Measurements from ENCODE around the gene ADGRD2. TPM values are rescaled to one million over a fixed set of nuclear protein-coding genes. Genes with fewer than 3 reads are reported as not detected.
"Not testable (repeated sequence)": the region's sequence is repeated elsewhere in the genome, so short reads cannot be mapped to it uniquely, and the experiment has no call there.

The ADGRD2 gene
- total and polyA plus RNA-seq, 5 donors: 0.05 to 0.29 (median 0.15) TPM; not detected in 2

DNA sequence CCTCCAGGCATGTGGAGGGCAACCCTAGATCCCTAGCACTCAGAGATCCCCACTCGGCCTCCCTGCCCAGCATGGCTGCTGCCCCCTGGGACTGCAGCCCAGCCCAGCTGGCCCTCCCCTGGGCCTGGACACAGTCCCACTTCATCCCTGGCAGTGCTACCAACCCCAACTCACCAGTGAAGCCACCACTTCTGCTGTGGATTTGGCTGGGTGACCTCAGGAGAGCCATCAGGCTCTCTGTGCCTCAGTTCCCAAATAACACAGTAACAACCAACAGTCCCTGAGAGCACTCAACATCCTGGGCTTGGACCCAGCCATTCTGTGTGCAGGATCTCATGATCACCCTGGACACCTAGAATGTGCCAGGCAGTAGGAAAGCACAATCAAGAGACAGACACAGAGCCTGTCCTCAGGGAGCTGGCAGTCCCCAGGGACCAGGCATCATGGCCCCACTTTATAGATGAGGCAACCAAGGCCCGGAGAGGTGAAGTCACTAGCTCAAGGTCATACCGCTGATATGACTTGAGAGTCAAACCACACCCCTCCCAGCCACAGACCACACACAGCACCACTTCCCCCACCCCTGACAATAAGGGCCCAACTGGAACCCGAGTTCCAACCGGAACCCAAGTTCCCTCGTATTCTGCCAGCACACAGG is 30.3 kb upstream of the ADGRD2 start:
- DNase-seq (no peak), ATAC-seq (no peak)
- Histone ChIP-seq H3K9me3 (ENCODE audit: control insufficient read depth, low read length) (no peaks in the 10 kb centered on the region), H3K27ac (ENCODE audit: low read length) (no peak overlapping the region), H3K4me3 (ENCODE audit: low read length) (no peak overlapping the region), H3K4me1 (ENCODE audit: control insufficient read depth, insufficient read depth, low read length) (no peaks in the 10 kb centered on the region), H3K27me3 (ENCODE audit: control insufficient read depth, insufficient read depth) (no peaks in the 10 kb centered on the region)
- intact Hi-C loops (cut with DNase I): loop anchor here (5.0 kb wide), 2 partner anchors 57 to 117 kb away; no protein-coding TSS in a partner anchor
- 67% methylated on average over 6 of the region's 6 CpGs for WGBS

GRCh38 chr9:124420991-124421543 is 29.2 kb upstream of the ADGRD2 start:
- 71% methylated on average over 7 of the region's 7 CpGs for WGBS
- H3K27me3 ChIP-seq (ENCODE audit: control insufficient read depth, insufficient read depth): no peaks in the 10 kb centered on the region
- no peaks in the 10 kb centered on the region for H3K9me3 ChIP-seq (ENCODE audit: control insufficient read depth, low read length)
- H3K27ac ChIP-seq (ENCODE audit: low read length): no peak overlapping the region
- no peaks in the 10 kb centered on the region for H3K4me1 ChIP-seq (ENCODE audit: control insufficient read depth, insufficient read depth, low read length)
- DNase-seq (no peak), ATAC-seq (no peak)
- no peak overlapping the region for H3K4me3 ChIP-seq (ENCODE audit: low read length)
- intact Hi-C loops (cut with DNase I): loop anchor here in 2 of 4 donors (5.0 kb wide), 2 partner anchors 56 to 116 kb away; no protein-coding TSS in a partner anchor

GRCh38 chr9:124423155-124423554 is 27.1 kb upstream of the ADGRD2 start:
- WGBS: 82% methylated on average over 5 of the region's 5 CpGs
- ATAC-seq (no peak), DNase-seq (no peak)
- Histone ChIP-seq H3K27me3 (ENCODE audit: control insufficient read depth, insufficient read depth) (no peaks in the 10 kb centered on the region), H3K4me1 (ENCODE audit: control insufficient read depth, insufficient read depth, low read length) (no peaks in the 10 kb centered on the region), H3K9me3 (ENCODE audit: control insufficient read depth, low read length) (no peaks in the 10 kb centered on the region), H3K4me3 (ENCODE audit: low read length) (no peak overlapping the region), H3K27ac (ENCODE audit: low read length) (no peak overlapping the region)
- intact Hi-C loops (cut with DNase I): loop anchor here in 2 of 4 donors (5.0 kb wide), 2 partner anchors 54 to 114 kb away; no protein-coding TSS in a partner anchor

DNA sequence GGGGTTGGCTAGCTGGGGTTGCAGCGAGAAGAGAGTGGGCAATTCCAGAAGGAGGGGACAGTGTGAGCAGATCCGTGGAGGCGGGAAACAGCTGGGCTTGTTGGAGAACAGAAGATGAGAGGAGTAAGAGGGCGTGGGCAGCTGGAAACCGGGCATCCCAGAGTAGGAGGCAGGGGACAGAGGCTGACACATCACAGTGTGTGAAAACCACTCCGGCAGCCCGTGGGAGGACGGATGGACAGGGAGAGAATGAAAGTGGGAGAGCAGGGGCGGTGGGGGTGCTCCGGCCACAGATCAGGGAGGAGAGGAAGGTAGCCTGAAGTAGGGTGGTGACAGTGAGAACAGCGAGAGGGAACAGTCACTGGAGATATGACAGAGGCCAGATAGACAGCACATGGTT is 26.7 kb upstream of the ADGRD2 start:
- intact Hi-C loops (cut with DNase I): loop anchor here in 2 of 4 donors (5.0 kb wide), 2 partner anchors 54 to 114 kb away; no protein-coding TSS in a partner anchor
- H3K4me3 ChIP-seq (ENCODE audit: low read length): no peak overlapping the region
- ATAC-seq (no peak), DNase-seq (no peak)
- no peaks in the 10 kb centered on the region for H3K9me3 ChIP-seq (ENCODE audit: control insufficient read depth, low read length)
- no peak overlapping the region for H3K27ac ChIP-seq (ENCODE audit: low read length)
- H3K4me1 ChIP-seq (ENCODE audit: control insufficient read depth, insufficient read depth, low read length): no peaks in the 10 kb centered on the region
- WGBS: 38% methylated on average over 11 of the region's 11 CpGs
- no peaks in the 10 kb centered on the region for H3K27me3 ChIP-seq (ENCODE audit: control insufficient read depth, insufficient read depth)

- intact Hi-C loops (cut with DNase I); H3K27me3 ChIP-seq (ENCODE audit: control insufficient read depth, insufficient read depth); H3K4me3 ChIP-seq (ENCODE audit: low read length); DNase-seq; H3K27ac ChIP-seq (ENCODE audit: low read length); H3K4me1 ChIP-seq (ENCODE audit: control insufficient read depth, insufficient read depth, low read length); ATAC-seq; H3K9me3 ChIP-seq (ENCODE audit: control insufficient read depth, low read length): not testable (repeated sequence)
- 90% methylated on average over 12 of the region's 12 CpGs for WGBS
Measured at GRCh38 chr9:124425733-124426132, 24.5 kb upstream of the ADGRD2 start.

DNA sequence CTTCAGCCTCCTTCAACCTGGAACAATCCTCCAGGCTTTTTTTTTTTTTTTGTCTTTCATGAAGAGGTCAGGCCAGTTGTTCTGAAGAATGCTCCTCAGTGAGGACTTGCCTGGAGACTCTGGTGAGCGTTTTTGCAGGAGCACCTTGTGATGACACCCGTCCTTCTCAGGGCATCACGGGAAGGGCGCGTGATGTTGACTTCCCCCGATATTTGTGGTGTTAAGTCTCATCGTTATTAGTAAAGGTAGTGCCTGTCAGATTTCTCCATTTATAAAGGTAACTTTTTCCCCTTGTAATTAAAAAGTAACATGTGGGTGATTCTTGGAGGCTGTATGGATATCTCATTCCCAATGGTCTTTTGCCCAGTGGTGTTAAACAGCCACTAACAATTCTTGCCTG is 23.9 kb upstream of the ADGRD2 start:
- H3K27ac ChIP-seq (ENCODE audit: low read length): no peak overlapping the region
- no peaks in the 10 kb centered on the region for H3K4me1 ChIP-seq (ENCODE audit: control insufficient read depth, insufficient read depth, low read length)
- 89% methylated on average over 7 of the region's 7 CpGs for WGBS
- no peak for ATAC-seq
- no peak overlapping the region for H3K4me3 ChIP-seq (ENCODE audit: low read length)
- DNase-seq: no peak
- H3K9me3 ChIP-seq (ENCODE audit: control insufficient read depth, low read length): no peaks in the 10 kb centered on the region
- intact Hi-C loops (cut with DNase I): no loop called here
- H3K27me3 ChIP-seq (ENCODE audit: control insufficient read depth, insufficient read depth): no peaks in the 10 kb centered on the region

- no peak overlapping the region for H3K27ac ChIP-seq (ENCODE audit: low read length)
- DNase-seq (no peak), ATAC-seq (no peak)
- H3K4me3 ChIP-seq (ENCODE audit: low read length): no peak overlapping the region
- H3K9me3 ChIP-seq (ENCODE audit: control insufficient read depth, low read length): no peaks in the 10 kb centered on the region
- intact Hi-C loops (cut with DNase I): no loop called here
- 70% methylated on average over 4 of the region's 4 CpGs for WGBS
- no peaks in the 10 kb centered on the region for H3K27me3 ChIP-seq (ENCODE audit: control insufficient read depth, insufficient read depth)
- H3K4me1 ChIP-seq (ENCODE audit: control insufficient read depth, insufficient read depth, low read length): no peaks in the 10 kb centered on the region
Measured at GRCh38 chr9:124427281-124427680, 23.0 kb upstream of the ADGRD2 start.

- ATAC-seq: peak in 1 of 2 donors; percentile 40
- Histone ChIP-seq H3K27ac (ENCODE audit: low read length) (no peak overlapping the region), H3K9me3 (ENCODE audit: control insufficient read depth, low read length) (no peaks in the 10 kb centered on the region), H3K4me1 (ENCODE audit: control insufficient read depth, insufficient read depth, low read length) (no peaks in the 10 kb centered on the region), H3K27me3 (ENCODE audit: control insufficient read depth, insufficient read depth) (no peaks in the 10 kb centered on the region), H3K4me3 (ENCODE audit: low read length) (no peak overlapping the region)
- WGBS: 71% methylated on average over 28 of the region's 28 CpGs
- no peak for DNase-seq
- intact Hi-C loops (cut with DNase I): no loop called here
Measured at GRCh38 chr9:124428751-124429529, 21.3 kb upstream of the ADGRD2 start.

- Histone ChIP-seq H3K9me3 (ENCODE audit: control insufficient read depth, low read length) (no peaks in the 10 kb centered on the region), H3K27ac (ENCODE audit: low read length) (no peak overlapping the region), H3K4me3 (ENCODE audit: low read length) (no peak overlapping the region), H3K27me3 (ENCODE audit: control insufficient read depth, insufficient read depth) (no peaks in the 10 kb centered on the region), H3K4me1 (ENCODE audit: control insufficient read depth, insufficient read depth, low read length) (no peaks in the 10 kb centered on the region)
- intact Hi-C loops (cut with DNase I): no loop called here
- no peak for DNase-seq
- 83% methylated on average over 4 of the region's 4 CpGs for WGBS
- no peak for ATAC-seq
Measured at GRCh38 chr9:124429530-124429867, 20.8 kb upstream of the ADGRD2 start.

- H3K4me3 ChIP-seq (ENCODE audit: low read length): no peak overlapping the region
- no peaks in the 10 kb centered on the region for H3K9me3 ChIP-seq (ENCODE audit: control insufficient read depth, low read length)
- intact Hi-C loops (cut with DNase I): no loop called here
- H3K4me1 ChIP-seq (ENCODE audit: control insufficient read depth, insufficient read depth, low read length): no peaks in the 10 kb centered on the region
- ATAC-seq (no peak), DNase-seq (no peak)
- no peak overlapping the region for H3K27ac ChIP-seq (ENCODE audit: low read length)
- no peaks in the 10 kb centered on the region for H3K27me3 ChIP-seq (ENCODE audit: control insufficient read depth, insufficient read depth)
Measured at GRCh38 chr9:124436320-124436719, 13.9 kb upstream of the ADGRD2 start.

DNA sequence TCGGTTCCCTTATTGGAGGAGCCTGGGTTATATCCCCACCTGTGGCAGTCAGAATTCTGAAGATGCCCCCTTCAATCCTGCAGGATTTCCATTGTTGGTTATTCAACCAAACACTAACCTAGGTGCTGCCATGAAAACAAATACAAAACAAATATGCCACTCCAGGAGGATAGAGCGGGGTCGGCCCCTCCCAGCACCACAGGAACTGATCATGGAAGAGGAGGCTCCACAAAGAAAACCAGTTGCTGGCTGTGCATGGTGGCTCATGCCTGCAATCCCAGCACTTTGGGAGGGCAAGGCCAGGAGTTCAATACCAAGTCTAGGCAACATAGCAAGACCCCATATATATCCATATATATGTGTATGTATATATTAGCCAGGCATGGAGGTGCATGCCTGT is 13.2 kb upstream of the ADGRD2 start:
- intact Hi-C loops (cut with DNase I): no loop called here
- Histone ChIP-seq H3K9me3 (ENCODE audit: control insufficient read depth, low read length) (no peaks in the 10 kb centered on the region), H3K4me1 (ENCODE audit: control insufficient read depth, insufficient read depth, low read length) (no peaks in the 10 kb centered on the region), H3K27ac (ENCODE audit: low read length) (no peak overlapping the region), H3K27me3 (ENCODE audit: control insufficient read depth, insufficient read depth) (no peaks in the 10 kb centered on the region), H3K4me3 (ENCODE audit: low read length) (no peak overlapping the region)
- 96% methylated on average over 3 of the region's 3 CpGs for WGBS
- ATAC-seq: no peak
- no peak for DNase-seq

All from right cardiac atrium (tissue), 5 donors.